ENCODE results near the gene RXRA. TPM values are rescaled to one million over a fixed set of nuclear protein-coding genes. Genes with fewer than 3 reads are reported as not detected.

RXRA gene
- total RNA-seq, 1 donor from 2014 or later = 20.5 TPM

- Mint-ChIP-seq H3K4me1 (ENCODE audit: low read depth, unreplicated experiment) (peaks cover 4% of the 10 kb centered on the region), H3K9me3 (ENCODE audit: unreplicated experiment) (peaks cover 4% of the 10 kb centered on the region), H3K27me3 (ENCODE audit: unreplicated experiment) (peaks cover 6% of the 10 kb centered on the region), H3K36me3 (ENCODE audit: unreplicated experiment) (no peaks in the 10 kb centered on the region), H3K4me3 (ENCODE audit: unreplicated experiment) (no peak overlapping the region), H3K27ac (ENCODE audit: unreplicated experiment) (no peak overlapping the region)
- no peak for DNase-seq
- no peak for TF ChIP-seq CTCF (IDR thresholded peaks at IDR 0.05; ENCODE audit: partially characterized antibody, unreplicated experiment)
These were observed 129.3 kb downstream of the RXRA start for GRCh38 chr9:134455537-134455933.

- Mint-ChIP-seq H3K4me3 (ENCODE audit: unreplicated experiment) (no peak overlapping the region), H3K27ac (ENCODE audit: unreplicated experiment) (no peak overlapping the region), H3K9me3 (ENCODE audit: unreplicated experiment) (peaks cover 4% of the 10 kb centered on the region), H3K27me3 (ENCODE audit: unreplicated experiment) (peaks cover 6% of the 10 kb centered on the region), H3K36me3 (ENCODE audit: unreplicated experiment) (no peaks in the 10 kb centered on the region), H3K4me1 (ENCODE audit: low read depth, unreplicated experiment) (peaks cover 4% of the 10 kb centered on the region)
- no peak for DNase-seq
- no peak for TF ChIP-seq CTCF (IDR thresholded peaks at IDR 0.05; ENCODE audit: partially characterized antibody, unreplicated experiment)
These were observed 129.9 kb downstream of the RXRA start for GRCh38 chr9:134455934-134456755.

GRCh38 chr9:134456756-134457305 is 130.6 kb downstream of the RXRA start:
- Mint-ChIP-seq H3K4me3 (ENCODE audit: unreplicated experiment) (no peak overlapping the region), H3K27ac (ENCODE audit: unreplicated experiment) (no peak overlapping the region), H3K9me3 (ENCODE audit: unreplicated experiment) (peaks cover 2% of the 10 kb centered on the region), H3K36me3 (ENCODE audit: unreplicated experiment) (no peaks in the 10 kb centered on the region), H3K4me1 (ENCODE audit: low read depth, unreplicated experiment) (peaks cover 4% of the 10 kb centered on the region), H3K27me3 (ENCODE audit: unreplicated experiment) (peaks cover 6% of the 10 kb centered on the region)
- TF ChIP-seq CTCF (IDR thresholded peaks at IDR 0.05; ENCODE audit: partially characterized antibody, unreplicated experiment) = no peak
- DNase-seq = no peak

GRCh38 chr9:134457321-134458206 is 131.3 kb downstream of the RXRA start:
- Mint-ChIP-seq H3K27ac (ENCODE audit: unreplicated experiment) (no peak overlapping the region), H3K9me3 (ENCODE audit: unreplicated experiment) (peaks cover 2% of the 10 kb centered on the region), H3K4me3 (ENCODE audit: unreplicated experiment) (no peak overlapping the region), H3K4me1 (ENCODE audit: low read depth, unreplicated experiment) (peaks cover 4% of the 10 kb centered on the region), H3K36me3 (ENCODE audit: unreplicated experiment) (no peaks in the 10 kb centered on the region), H3K27me3 (ENCODE audit: unreplicated experiment) (peaks cover 6% of the 10 kb centered on the region)
- no peak for TF ChIP-seq CTCF (IDR thresholded peaks at IDR 0.05; ENCODE audit: partially characterized antibody, unreplicated experiment)
- no peak for DNase-seq

Measured in glutamatergic neuron (in vitro differentiated cells).